Activated CD4-positive, alpha-beta T cell treated with anti-CD3 and anti-CD28 coated beads, Interleukin-2, amount 10 ng/mL, durations not matched to agents 7 days and 5 days (primary cell): ENCODE data around the gene LRRC8A. TPM values are rescaled to one million over a fixed set of nuclear protein-coding genes. Genes with fewer than 3 reads are reported as not detected.
A peak's percentile ranks its signal among the peaks of the same experiment; 100 is the strongest.

Experiments used
- CTCF ChIA-PET: fragments of 350-600 bp; sonication (Branson Sonifier 250); formaldehyde crosslinking; loops from one replicate; lab custom pipeline; 2021; ENCODE audit warnings: antibody characterized with exemption; lab: Charles Lee
- POLR2A ChIA-PET: fragments of 350-600 bp; sonication (Branson Sonifier 250); formaldehyde crosslinking; loops from one replicate; lab custom pipeline; 2021; ENCODE audit warnings: antibody characterized with exemption; lab: Charles Lee
- DNase-seq: peaks from one replicate; pipeline ENCODE4 v3.0.0-alpha.2; 2020
- H3K27ac Mint-ChIP-seq: one replicate; pipeline ENCODE4 v1.8.0; 2021; ENCODE audit warnings: mild to moderate bottlenecking, moderate library complexity, mixed read lengths
- H3K27me3 Mint-ChIP-seq: one replicate; pipeline ENCODE4 v1.8.0; 2021; ENCODE audit warnings: mixed read lengths
- H3K36me3 Mint-ChIP-seq: one replicate; pipeline ENCODE4 v1.8.0; 2021; ENCODE audit warnings: low read depth, mixed read lengths
- H3K4me1 Mint-ChIP-seq: one replicate; pipeline ENCODE4 v1.8.0; 2021; ENCODE audit warnings: mixed read lengths
- H3K4me3 Mint-ChIP-seq: one replicate; pipeline ENCODE4 v1.8.0; 2021; ENCODE audit warnings: mild to moderate bottlenecking, moderate library complexity, mixed read lengths
- H3K9me3 Mint-ChIP-seq: one replicate; pipeline ENCODE4 v1.8.0; 2021; ENCODE audit warnings: mixed read lengths
- total RNA-seq, 2 experiments: library from RNA; stranded (reverse); gene quantifications; one replicate each; pipeline ENCODE4 v1.2.3, GENCODE V29; 2021

The LRRC8A gene
- total RNA-seq, 2 experiments from 2014 or later, result 42.4 to 48.0 TPM

GRCh38 chr9:128895556-128895955, 13.6 kb downstream of the LRRC8A start:
- ChIA-PET CTCF (interaction anchor here (1.5 kb wide), 1 partner anchor 13 kb away, joined by 5 read pairs; no protein-coding TSS in a partner anchor), POLR2A (no interaction called here)
- Mint-ChIP-seq H3K4me1 (peaks cover 82% of the 10 kb centered on the region), H3K4me3 (no peak overlapping the region), H3K27ac (peak overlapping the region; percentile 84), H3K9me3 (no peaks in the 10 kb centered on the region), H3K27me3 (no peaks in the 10 kb centered on the region), H3K36me3 (peaks cover 55% of the 10 kb centered on the region)
- no peak for DNase-seq

- Mint-ChIP-seq H3K27me3 (no peaks in the 10 kb centered on the region), H3K4me3 (peak overlapping the region; percentile 41), H3K36me3 (peaks cover 54% of the 10 kb centered on the region), H3K27ac (peak overlapping the region; percentile 97), H3K9me3 (no peaks in the 10 kb centered on the region), H3K4me1 (peaks cover 91% of the 10 kb centered on the region)
- CTCF ChIA-PET, result interaction anchor here (0.8 to 2.5 kb wide), 6 partner anchors 10 to 189 kb away, joined by 3 to 12 read pairs (median 4); no protein-coding TSS in a partner anchor
- no peak for DNase-seq
- POLR2A ChIA-PET, result no interaction called here
These were observed 16.4 kb downstream of the LRRC8A start for GRCh38 chr9:128898382-128898781.

- ChIA-PET CTCF (interaction anchor here (0.8 to 2.5 kb wide), 5 partner anchors 11 to 136 kb away, joined by 3 to 12 read pairs (median 4); no protein-coding TSS in a partner anchor), POLR2A (no interaction called here)
- Mint-ChIP-seq H3K27ac (peak overlapping the region; percentile 97), H3K4me1 (peaks cover 94% of the 10 kb centered on the region), H3K9me3 (no peaks in the 10 kb centered on the region), H3K4me3 (peak overlapping the region; percentile 58), H3K27me3 (no peaks in the 10 kb centered on the region), H3K36me3 (peaks cover 51% of the 10 kb centered on the region)
- no peak for DNase-seq
These were observed 17.1 kb downstream of the LRRC8A start for GRCh38 chr9:128898845-128899565.

DNA sequence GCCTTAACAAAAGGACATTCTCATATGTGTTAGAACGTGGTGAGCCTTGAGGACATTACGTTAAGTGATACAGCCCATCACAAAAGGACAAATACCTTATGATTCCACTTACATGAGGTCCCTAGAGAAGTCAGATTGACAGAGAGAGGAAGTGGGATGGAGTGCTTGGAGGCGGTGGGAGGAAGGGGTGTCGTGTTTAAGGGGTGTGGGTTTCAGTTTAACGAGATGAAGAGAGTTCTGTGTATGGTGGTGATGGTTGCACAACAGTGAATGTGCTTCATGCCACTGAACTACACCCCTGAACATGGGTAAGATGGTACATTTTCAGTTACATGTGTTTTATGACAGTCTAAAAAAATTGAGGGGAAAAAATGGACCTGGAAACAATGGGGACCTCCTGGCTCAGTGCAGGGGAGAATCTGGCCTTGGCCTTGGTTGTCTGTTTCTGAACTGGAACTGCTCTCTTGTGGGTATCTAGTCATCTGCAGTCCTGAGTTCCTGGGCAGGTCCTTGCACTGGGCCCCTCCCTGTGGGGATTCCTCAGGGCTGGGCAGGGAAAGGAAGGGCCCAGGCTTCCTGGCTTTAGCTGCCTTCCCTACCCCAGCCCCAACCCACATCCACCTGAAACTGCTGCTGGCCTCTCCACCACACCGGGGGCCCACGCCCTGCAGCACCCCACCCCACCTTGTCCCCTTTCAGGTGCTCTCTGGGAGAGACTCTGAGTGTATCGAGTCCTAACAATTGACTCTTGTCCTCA, 17.8 kb downstream of the LRRC8A start:
- POLR2A ChIA-PET, result no interaction called here
- H3K27ac Mint-ChIP-seq, result peak overlapping the region; percentile 97
- H3K9me3 Mint-ChIP-seq, result no peaks in the 10 kb centered on the region
- peak overlapping the region; percentile 58 for H3K4me3 Mint-ChIP-seq
- peak; percentile 47 for DNase-seq
- CTCF ChIA-PET, result interaction anchor here (1.0 to 2.5 kb wide), 4 partner anchors 11 to 135 kb away, joined by 4 to 12 read pairs (median 4); no protein-coding TSS in a partner anchor
- H3K36me3 Mint-ChIP-seq, result peaks cover 50% of the 10 kb centered on the region
- no peaks in the 10 kb centered on the region for H3K27me3 Mint-ChIP-seq
- peaks cover 93% of the 10 kb centered on the region for H3K4me1 Mint-ChIP-seq

DNA sequence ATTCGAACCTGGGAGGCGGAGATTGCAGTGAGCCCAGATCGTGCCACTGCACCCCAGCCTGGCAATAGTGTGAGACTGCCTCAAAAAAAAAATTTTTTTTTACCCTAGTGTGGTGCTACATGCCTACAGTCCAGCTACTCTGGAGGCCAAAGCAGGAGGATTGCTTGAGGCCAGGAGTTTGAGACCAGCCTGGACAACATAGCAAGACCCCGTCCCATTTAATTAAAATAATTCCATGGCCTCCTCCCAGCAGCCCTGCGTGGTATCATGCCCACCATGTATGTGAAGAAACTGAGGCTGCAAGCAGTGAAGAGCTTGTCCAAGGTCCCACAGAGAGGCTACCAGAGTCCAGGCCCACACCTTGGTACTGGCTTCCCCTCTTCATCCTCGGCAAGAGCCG, 19.4 kb downstream of the LRRC8A start:
- POLR2A ChIA-PET, result interaction anchor here (0.6 kb wide), 1 partner anchor 19 kb away, joined by 6 read pairs; the partner anchor contains the start of genes KYAT1 and LRRC8A
- no peak for DNase-seq
- Mint-ChIP-seq H3K4me1 (peaks cover 86% of the 10 kb centered on the region), H3K27ac (peak overlapping the region; percentile 97), H3K9me3 (no peaks in the 10 kb centered on the region), H3K4me3 (no peak overlapping the region), H3K36me3 (peaks cover 40% of the 10 kb centered on the region), H3K27me3 (no peaks in the 10 kb centered on the region)
- CTCF ChIA-PET, result interaction anchor here (0.6 to 0.8 kb wide), 5 partner anchors 8 to 489 kb away, joined by 3 to 6 read pairs (median 3); no protein-coding TSS in a partner anchor

- Mint-ChIP-seq H3K27ac (peak overlapping the region; percentile 97), H3K4me1 (peaks cover 87% of the 10 kb centered on the region), H3K27me3 (no peaks in the 10 kb centered on the region), H3K36me3 (peaks cover 40% of the 10 kb centered on the region), H3K9me3 (no peaks in the 10 kb centered on the region), H3K4me3 (peak overlapping the region; percentile 74)
- ChIA-PET CTCF (interaction anchor here (0.7 to 0.8 kb wide), 2 partner anchors 22 to 166 kb away, joined by 3 to 4 read pairs; no protein-coding TSS in a partner anchor), POLR2A (interaction anchor here (0.6 kb wide), 2 partner anchors 16 to 20 kb away, joined by 3 to 6 read pairs; partner anchors contain the start of genes KYAT1 and LRRC8A)
- no peak for DNase-seq
These were observed 19.9 kb downstream of the LRRC8A start for GRCh38 chr9:128901822-128902221.

- Mint-ChIP-seq H3K9me3 (no peaks in the 10 kb centered on the region), H3K4me1 (peaks cover 87% of the 10 kb centered on the region), H3K27ac (peak overlapping the region; percentile 97), H3K4me3 (peak overlapping the region; percentile 74), H3K27me3 (no peaks in the 10 kb centered on the region), H3K36me3 (peaks cover 43% of the 10 kb centered on the region)
- CTCF ChIA-PET, result interaction anchor here (0.8 kb wide), 1 partner anchor 21 kb away, joined by 3 read pairs; no protein-coding TSS in a partner anchor
- peak; percentile 94 for DNase-seq
- POLR2A ChIA-PET, result interaction anchor here (0.6 kb wide), 2 partner anchors 17 to 28 kb away, joined by 3 to 7 read pairs; no protein-coding TSS in a partner anchor
These were observed 20.6 kb downstream of the LRRC8A start for GRCh38 chr9:128902351-128903078.

- POLR2A ChIA-PET, result no interaction called here
- H3K9me3 Mint-ChIP-seq, result no peaks in the 10 kb centered on the region
- H3K36me3 Mint-ChIP-seq, result peaks cover 45% of the 10 kb centered on the region
- no peak for DNase-seq
- H3K4me3 Mint-ChIP-seq, result peak overlapping the region; percentile 74
- no peaks in the 10 kb centered on the region for H3K27me3 Mint-ChIP-seq
- CTCF ChIA-PET, result no interaction called here
- peaks cover 81% of the 10 kb centered on the region for H3K4me1 Mint-ChIP-seq
- H3K27ac Mint-ChIP-seq, result peak overlapping the region; percentile 97
These were observed 21.1 kb downstream of the LRRC8A start for GRCh38 chr9:128903079-128903461.

DNA sequence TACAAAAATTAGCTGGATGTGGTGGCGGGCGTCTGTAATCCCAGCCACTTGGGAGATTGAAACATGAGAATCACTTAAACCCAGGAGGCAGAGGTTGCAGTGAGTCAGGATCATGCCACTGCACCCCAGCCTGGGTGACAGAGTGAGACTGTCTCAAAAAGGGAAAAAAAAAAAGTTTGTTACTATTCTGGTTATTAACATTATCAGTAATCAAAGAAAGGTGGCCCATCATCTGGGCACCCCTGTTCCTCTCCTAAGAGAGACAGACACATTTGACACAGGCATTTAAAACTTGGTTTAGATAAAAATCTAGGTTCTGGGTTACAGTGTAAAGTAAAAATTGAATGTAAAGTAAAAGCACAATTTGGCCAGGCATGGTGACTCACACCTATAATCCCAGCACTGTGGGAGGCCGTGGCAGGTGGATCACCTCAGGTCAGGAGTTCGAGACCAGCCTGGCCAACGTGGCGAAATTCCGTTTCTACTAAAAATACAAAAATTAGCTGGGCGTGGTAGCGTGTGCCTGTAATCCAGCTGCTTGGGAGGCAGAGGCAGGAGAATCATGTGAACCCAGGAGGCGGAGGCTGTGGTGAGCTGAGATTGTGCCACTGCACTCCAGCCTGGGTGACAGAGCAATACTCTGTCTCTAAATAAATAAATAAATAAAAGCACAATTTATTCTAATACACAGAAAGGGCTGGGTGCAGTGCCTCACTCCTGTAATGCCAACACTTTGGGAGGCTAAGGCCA, 22.1 kb downstream of the LRRC8A start:
- Mint-ChIP-seq H3K4me1 (peaks cover 78% of the 10 kb centered on the region), H3K27ac (peak overlapping the region; percentile 97), H3K9me3 (no peaks in the 10 kb centered on the region), H3K4me3 (no peak overlapping the region), H3K36me3 (peaks cover 46% of the 10 kb centered on the region), H3K27me3 (no peaks in the 10 kb centered on the region)
- CTCF ChIA-PET, result no interaction called here
- no peak for DNase-seq
- POLR2A ChIA-PET, result no interaction called here

DNA sequence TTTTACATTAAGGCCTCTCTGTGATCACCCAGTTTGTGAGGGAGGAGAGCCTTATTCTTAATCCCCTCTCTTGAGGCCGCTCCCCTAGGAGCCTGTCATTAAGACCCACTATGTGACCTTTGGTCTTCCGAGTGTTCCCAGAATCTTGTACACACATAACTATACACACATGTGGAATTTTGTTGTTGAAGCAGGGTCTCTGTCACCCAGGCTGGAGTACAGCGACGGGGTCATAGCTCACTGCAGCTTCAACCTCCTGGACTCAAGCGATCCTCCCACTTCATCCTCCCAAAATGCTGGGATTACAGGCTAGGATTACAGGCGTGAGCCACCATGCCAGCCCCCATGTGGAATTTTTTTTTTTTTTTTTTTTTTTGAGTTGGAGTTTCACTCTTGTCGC, 24.0 kb downstream of the LRRC8A start:
- no peak overlapping the region for H3K4me3 Mint-ChIP-seq
- ChIA-PET POLR2A (no interaction called here), CTCF (interaction anchor here (0.7 kb wide), 1 partner anchor 13 kb away, joined by 4 read pairs; no protein-coding TSS in a partner anchor)
- H3K27me3 Mint-ChIP-seq, result no peaks in the 10 kb centered on the region
- H3K36me3 Mint-ChIP-seq, result peaks cover 46% of the 10 kb centered on the region
- no peaks in the 10 kb centered on the region for H3K9me3 Mint-ChIP-seq
- peaks cover 67% of the 10 kb centered on the region for H3K4me1 Mint-ChIP-seq
- DNase-seq, result no peak
- H3K27ac Mint-ChIP-seq, result peak overlapping the region; percentile 36

DNA sequence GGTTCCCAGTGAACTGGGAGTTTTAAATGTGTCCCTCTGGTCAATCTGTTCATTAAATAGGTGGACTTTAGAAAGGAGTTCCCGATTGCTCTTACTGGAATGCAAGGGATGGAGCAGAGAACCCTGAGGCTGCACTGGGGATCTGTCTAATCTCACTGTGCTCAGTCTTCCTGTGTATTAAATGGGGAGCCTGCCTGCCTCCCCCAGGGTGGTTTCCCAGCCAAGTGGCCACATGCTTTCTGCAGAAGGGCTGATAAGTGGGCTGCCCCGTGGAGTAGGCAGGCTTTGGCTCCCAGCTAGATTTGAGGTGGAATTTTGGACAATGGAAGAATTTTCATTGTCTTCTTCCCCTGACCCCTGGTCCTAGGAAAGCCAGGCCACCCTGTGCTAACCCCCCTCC, 24.8 kb downstream of the LRRC8A start:
- Mint-ChIP-seq H3K4me3 (no peak overlapping the region), H3K9me3 (no peaks in the 10 kb centered on the region), H3K4me1 (peaks cover 65% of the 10 kb centered on the region), H3K27me3 (no peaks in the 10 kb centered on the region), H3K27ac (no peak overlapping the region), H3K36me3 (peaks cover 49% of the 10 kb centered on the region)
- no peak for DNase-seq
- CTCF ChIA-PET, result no interaction called here
- POLR2A ChIA-PET, result interaction anchor here (0.6 kb wide), 1 partner anchor 28 kb away, joined by 3 read pairs; no protein-coding TSS in a partner anchor
